ENCODE data around the gene CELF2. TPM values are rescaled to one million over a fixed set of nuclear protein-coding genes. Genes with fewer than 3 reads are reported as not detected.

The CELF2 gene
- polyA plus RNA-seq, 3 donors, result 11.2 to 11.8 (median 11.5) TPM

DNA sequence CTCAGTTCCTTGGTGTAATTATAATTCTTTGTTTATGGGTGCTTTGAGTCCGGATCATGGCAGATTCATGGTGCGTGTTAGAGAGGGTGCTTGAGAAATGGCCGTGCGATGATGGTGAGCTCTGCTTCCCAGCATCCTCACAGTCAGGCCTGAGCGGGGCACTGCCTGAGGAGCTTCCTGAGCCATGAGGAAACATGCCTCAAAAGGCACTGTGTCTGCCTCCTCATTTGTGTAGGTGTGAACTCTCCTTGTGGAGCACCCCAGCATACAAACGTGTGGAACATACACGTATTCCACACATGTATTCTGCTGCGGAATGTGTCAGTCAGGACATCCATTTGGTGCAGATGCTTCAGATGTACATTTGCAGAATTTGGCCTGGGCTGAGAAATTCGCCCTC lies 205.4 kb downstream of the CELF2 start:
- no peak for DNase-seq

- no peak for DNase-seq
Measured at GRCh38 chr10:11223507-11224140, 206.0 kb downstream of the CELF2 start.

GRCh38 chr10:11224321-11224720 lies 206.6 kb downstream of the CELF2 start:
- DNase-seq, result no peak

DNA sequence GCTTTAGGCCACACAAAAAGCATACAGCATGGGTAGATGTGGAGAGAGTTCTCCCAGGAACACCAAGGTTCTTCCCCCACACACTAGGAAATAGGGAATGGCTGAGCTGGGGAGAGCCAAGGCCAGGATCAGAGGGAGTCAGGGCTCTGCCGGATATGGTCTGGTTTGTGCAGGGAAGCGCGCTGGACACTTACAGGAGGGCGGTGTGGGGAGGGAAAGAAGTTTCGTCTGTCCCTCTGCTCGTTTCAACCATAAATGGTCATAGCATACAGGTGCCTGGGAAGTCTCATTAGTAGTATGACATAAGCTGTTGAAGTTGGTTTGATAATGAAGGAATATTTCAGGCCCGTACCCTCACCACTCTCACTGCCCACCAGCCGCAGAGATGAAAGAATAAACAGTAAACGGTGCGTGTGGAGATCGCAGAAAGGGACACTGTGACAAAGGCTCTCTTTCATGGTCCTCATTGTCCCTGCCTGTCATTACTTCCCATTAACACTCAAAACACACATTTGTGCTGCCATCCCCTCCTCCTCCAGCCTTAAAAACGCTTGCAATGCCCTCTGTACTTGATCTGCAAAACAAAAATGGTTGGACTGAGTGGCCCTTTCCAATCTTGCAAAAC lies 207.2 kb downstream of the CELF2 start:
- no peak for DNase-seq

GRCh38 chr10:11225935-11226334 lies 208.3 kb downstream of the CELF2 start:
- DNase-seq, result no peak

GRCh38 chr10:11227103-11227502 lies 209.4 kb downstream of the CELF2 start:
- DNase-seq, result no peak

- DNase-seq, result no peak
Measured at GRCh38 chr10:11229893-11230292, 212.2 kb downstream of the CELF2 start.

- DNase-seq, result no peak
Measured at GRCh38 chr10:11230498-11231167, 213.0 kb downstream of the CELF2 start.

DNA sequence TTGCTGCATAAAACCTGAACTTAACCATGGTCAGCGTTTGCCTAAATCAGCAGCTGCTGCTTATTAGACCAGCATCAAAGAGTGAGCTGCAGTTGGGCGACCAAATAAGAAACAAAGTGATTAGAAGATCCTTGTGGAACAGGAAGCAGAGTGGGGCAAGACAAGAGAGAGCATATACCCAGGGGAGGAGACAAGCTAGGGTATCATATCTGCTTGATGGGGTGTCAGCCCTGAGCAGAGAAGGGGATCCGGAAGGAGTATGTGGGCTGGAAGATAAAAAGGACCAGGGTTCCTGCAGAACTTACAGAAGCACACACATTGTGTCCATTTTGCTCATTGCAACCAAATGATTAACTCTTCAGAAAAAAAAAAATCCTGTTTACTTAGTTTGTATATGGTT lies 213.6 kb downstream of the CELF2 start:
- no peak for DNase-seq

DNA sequence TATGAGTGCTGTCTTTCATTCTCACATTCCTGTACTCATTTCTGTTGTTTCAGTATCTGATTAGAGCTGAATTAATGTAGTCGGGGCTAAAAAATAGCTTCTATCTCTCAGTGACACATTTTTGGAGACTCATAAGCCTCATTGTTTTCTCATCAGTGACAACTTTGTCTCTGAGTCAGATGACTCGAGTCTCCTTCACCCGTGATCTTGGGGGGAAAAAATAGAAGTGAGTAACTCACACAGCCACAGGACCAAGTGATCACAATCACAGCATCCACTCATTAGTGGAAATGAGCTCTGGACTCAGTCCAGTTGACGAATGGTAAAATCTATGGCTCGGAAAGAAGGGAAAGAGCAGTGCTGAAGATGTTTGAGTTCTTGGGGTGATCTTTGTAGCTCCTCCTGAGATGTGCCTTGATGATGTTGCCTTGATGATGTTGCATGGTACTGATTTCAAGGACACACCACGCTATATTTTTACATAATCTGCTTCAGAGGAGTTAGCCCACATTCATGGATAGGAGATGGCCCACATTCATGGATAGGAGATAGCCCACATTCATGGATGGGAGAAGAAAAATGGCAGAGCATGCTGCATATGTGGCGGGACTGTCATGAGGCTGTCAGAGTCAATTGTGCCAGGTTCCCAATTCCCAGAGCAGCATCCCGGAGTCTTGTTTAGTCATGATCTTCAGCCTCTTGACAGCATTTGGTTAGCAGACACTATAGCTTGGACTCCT lies 214.7 kb downstream of the CELF2 start:
- no peak for DNase-seq

DNA sequence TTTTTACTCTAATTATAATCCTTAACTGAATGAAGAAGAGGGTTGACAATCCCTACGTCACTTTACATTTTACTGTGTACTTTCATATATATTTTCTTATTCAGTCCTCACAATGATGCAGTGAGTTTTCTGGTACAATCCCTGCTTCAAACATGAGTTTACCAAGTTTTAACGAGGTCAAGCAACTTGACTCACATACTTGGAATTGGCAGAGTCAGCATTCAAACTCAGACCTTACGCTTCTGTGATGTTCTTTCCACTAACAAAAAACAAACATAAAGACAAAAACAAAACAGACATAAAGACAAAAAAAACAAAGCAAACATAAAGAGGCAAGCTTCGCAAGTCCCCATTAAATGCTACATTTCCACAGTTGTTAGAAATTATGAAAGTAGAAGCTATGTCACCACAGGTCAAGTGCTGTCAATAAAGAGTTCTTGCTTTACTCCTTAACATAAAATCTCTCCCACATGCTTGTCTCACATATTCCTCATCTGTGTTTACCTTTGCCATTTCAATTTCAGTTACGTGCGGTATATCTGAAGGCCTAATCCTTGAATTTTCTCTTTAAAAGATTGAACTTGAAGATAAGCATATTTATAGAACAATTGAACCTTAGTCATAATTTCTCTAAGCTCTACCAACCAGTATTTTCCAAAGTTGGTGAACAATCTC lies 217.3 kb downstream of the CELF2 start:
- no peak for DNase-seq

GRCh38 chr10:11235771-11236170 lies 218.1 kb downstream of the CELF2 start:
- no peak for DNase-seq

GRCh38 chr10:11236234-11236633 lies 218.6 kb downstream of the CELF2 start:
- no peak for DNase-seq

GRCh38 chr10:11237571-11237970 lies 219.9 kb downstream of the CELF2 start:
- no peak for DNase-seq

GRCh38 chr10:11238893-11239292 lies 221.2 kb downstream of the CELF2 start:
- DNase-seq, result no peak

GRCh38 chr10:11240641-11241040 lies 223.0 kb downstream of the CELF2 start:
- no peak for DNase-seq

GRCh38 chr10:11242443-11243387 lies 225.0 kb downstream of the CELF2 start:
- DNase-seq, result no peak

DNA sequence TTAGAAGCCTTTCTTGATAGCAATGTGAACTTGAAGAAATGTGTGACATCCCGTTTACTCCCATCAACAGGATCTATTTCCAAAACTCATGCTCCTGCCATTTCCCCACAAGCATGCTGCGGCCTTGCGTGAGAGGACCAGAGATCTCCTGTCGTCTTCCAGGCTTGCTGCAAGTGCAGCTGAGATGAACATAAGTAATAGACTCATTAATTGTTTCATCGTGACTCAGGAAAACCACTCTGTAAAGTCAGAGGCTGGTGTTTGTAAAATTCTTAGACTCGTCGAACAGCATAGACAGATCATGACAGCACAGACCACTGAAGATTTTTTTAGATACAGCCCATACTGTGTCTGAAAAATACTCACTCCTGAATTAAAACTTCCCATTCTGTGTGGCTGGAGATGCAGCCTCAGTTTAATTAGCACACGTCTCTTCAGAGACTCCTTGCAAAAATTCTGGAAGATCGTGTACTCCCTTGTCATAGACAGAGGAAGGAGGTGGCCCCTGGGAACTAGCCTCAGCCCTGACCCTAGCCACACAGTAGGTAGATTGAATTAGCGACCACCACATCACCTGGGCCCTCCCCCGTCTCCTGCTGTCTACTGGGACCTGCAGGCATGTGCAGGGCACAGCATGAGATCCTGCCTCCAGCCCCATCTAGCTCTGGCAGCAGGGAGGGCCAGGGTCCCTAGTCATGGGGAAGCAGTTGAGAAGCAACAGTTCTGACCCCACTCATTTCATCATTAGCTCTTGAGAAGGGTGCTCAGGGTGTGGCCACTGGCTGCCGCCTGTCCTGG lies 226.0 kb downstream of the CELF2 start:
- no peak for DNase-seq

DNA sequence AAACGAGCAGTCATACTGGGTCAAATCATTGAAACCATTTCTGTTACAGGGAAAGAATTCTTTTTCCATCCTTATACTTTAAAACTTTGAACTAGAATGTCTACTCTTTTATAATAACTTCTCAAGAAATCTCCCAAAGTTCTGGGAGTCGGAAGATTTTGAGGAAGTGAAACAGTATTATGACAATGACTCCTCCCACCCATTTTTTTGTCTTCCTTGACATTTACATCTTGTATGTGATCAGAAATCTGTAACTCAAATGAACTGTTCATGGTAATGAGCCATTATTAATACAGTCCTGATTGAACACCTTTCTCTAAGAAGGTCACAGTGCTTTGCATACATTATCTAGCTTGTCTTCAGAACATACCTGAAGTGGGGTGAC lies 227.4 kb downstream of the CELF2 start:
- no peak for DNase-seq

DNA sequence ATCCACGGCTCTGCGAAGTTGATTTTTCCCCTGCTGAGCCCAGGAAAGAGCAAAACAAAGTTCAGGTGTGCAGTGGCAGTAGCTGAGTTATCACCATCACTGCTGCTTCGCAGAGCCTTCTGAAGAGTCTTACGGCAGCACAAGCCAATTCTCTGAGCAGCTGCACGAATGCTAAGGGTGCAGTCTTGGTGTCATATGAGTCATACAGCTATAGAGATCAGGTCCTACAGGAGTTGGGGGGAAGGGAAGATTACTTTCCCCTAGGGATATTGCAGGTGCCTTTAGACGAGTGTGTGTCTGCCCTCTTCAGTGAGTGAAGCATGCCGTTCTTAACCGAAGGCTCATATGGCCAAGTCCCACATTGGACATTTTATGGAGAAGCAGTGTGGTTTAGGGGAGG lies 227.8 kb downstream of the CELF2 start:
- DNase-seq, result no peak
